Gastrocnemius medialis (tissue), 4 donors: ENCODE data around the gene INPPL1.

ENCODE experiments used
- CTCF ChIP-seq, 5 experiments: fragments of 450-650 bp in 3 of 5; fragments of 200-600 bp in 2 of 5; sonication (generic) in 2 of 5; IDR thresholded peaks in 4 of 5; conservative IDR thresholded peaks in 1 of 5; 1 replicate in 4 of 5; 2 replicates in 1 of 5; pipeline ENCODE4 v1.5.1; 2016 to 2019; ENCODE audit warnings: antibody characterized with exemption in 5 of 5, mild to moderate bottlenecking in 3 of 5, moderate library complexity in 3 of 5
- POLR2A ChIP-seq, 2 donors: fragments of 450-650 bp; IDR thresholded peaks; one replicate each; pipeline ENCODE4 v1.6.1; 2017; ENCODE audit warnings: antibody characterized with exemption in 2 of 2, mild to moderate bottlenecking in 2 of 2, moderate library complexity in 2 of 2

DNA sequence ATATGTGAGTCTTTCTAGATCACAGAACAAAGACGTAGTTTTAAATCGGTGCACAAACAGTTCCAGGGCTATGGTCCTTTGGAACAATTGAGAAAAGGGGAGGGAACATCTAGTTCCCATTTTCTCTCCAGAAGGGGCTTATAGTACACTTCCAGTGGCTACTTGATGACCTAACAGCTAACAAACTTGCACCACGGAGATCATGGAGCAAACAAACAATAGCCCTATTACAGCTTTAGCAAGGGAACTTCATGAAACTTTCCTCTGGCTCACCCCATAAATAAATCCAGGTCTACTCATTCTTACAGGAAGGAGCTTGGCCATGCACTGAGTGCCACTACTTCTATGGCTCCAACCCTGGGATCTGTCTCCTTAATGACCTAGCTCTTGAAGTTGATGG is 16.3 kb upstream of the INPPL1 start:
- no peak for TF ChIP-seq CTCF (IDR thresholded peaks at IDR 0.05 in 4 of 5, conservative IDR thresholded peaks at IDR 0.05 in 1 of 5)
- no peak for TF ChIP-seq POLR2A (IDR thresholded peaks at IDR 0.05)
